A549 (cell line): ENCODE results near the gene CFH.

ENCODE experiments used
- BHLHE40 ChIP-seq: IDR thresholded peaks from 2 replicates; pipeline ENCODE4 v1.6.1; 2012; ENCODE audit warnings: low read depth, low read length, inconsistent platforms
- CEBPB ChIP-seq, 2 experiments: fragments of >200 bp in 1 of 2; sonication (Bioruptor Twin) in 1 of 2; formaldehyde crosslinking in 1 of 2; IDR thresholded peaks; 2 replicates each; pipeline ENCODE4 v1.6.1; 2012 to 2016
- ESRRA ChIP-seq: fragments of 150-350 bp; IDR thresholded peaks from 2 replicates; pipeline ENCODE4 v1.6.1; 2014; ENCODE audit warnings: mild to moderate bottlenecking, low read length, borderline replicate concordance
- JUN ChIP-seq, 2 experiments: fragments of >200 bp; sonication (Bioruptor Twin); formaldehyde crosslinking; IDR thresholded peaks; 2 replicates in 1 of 2; 3 replicates in 1 of 2; pipeline ENCODE4 v1.6.1; 2016 to 2017
- POLR2A ChIP-seq: IDR thresholded peaks from 2 replicates; pipeline ENCODE4 v1.6.1; 2012; ENCODE audit warnings: mild to moderate bottlenecking, low read length
- RAD21 ChIP-seq, 2 experiments: fragments of >200 bp in 1 of 2; sonication (Bioruptor Twin) in 1 of 2; formaldehyde crosslinking in 1 of 2; IDR thresholded peaks in 1 of 2; conservative IDR thresholded peaks in 1 of 2; 2 replicates in 1 of 2; 3 replicates in 1 of 2; pipeline ENCODE4 v1.6.1; 2012 to 2018; ENCODE audit warnings: inconsistent platforms in 1 of 2
- ZFP36 ChIP-seq: fragments of 450-650 bp; IDR thresholded peaks from 2 replicates; pipeline ENCODE4 v1.6.1; 2014; ENCODE audit warnings: borderline replicate concordance; ENCODE audit not compliant: partially characterized antibody
- TF ChIP-seq, protein P1 (sequence below): fragments of >200 bp; sonication (Bioruptor Twin); formaldehyde crosslinking; IDR thresholded peaks from 3 replicates; pipeline ENCODE4 v1.5.1; 2016
- TF ChIP-seq, protein P2 (sequence below): fragments of 450-650 bp; IDR thresholded peaks from 2 replicates; pipeline ENCODE4 v1.6.1; 2014; ENCODE audit warnings: antibody characterized with exemption

DNA sequence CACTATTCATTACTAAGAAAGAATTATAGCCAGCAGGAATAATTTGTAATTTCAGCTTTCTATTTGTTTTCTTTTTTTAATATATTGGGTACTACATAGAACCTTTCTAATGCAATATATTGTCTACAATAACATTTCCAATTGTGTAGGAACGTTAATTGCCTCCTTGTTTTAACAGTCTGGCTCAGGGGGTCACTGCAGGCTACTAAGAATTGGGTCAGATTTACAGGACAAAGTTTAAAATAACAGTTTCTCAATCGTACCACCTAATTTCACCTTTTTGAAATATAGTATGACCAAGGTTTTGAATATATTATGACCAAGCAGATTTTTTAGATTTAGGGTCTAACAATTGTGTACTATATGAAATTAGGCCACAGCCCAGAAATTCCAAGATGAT, 2.4 kb downstream of the CFH start:
- TF ChIP-seq BHLHE40 (no peak), POLR2A (no peak), RAD21 (conservative IDR thresholded peaks at IDR 0.05 in 1 of 2, IDR thresholded peaks at IDR 0.05 in 1 of 2) (no peak), ZFP36 (no peak), JUN (IDR thresholded peaks at IDR 0.05) (no peak), CEBPB (IDR thresholded peaks at IDR 0.05) (no peak), ESRRA (no peak)
- TF ChIP-seq, protein P1, sequence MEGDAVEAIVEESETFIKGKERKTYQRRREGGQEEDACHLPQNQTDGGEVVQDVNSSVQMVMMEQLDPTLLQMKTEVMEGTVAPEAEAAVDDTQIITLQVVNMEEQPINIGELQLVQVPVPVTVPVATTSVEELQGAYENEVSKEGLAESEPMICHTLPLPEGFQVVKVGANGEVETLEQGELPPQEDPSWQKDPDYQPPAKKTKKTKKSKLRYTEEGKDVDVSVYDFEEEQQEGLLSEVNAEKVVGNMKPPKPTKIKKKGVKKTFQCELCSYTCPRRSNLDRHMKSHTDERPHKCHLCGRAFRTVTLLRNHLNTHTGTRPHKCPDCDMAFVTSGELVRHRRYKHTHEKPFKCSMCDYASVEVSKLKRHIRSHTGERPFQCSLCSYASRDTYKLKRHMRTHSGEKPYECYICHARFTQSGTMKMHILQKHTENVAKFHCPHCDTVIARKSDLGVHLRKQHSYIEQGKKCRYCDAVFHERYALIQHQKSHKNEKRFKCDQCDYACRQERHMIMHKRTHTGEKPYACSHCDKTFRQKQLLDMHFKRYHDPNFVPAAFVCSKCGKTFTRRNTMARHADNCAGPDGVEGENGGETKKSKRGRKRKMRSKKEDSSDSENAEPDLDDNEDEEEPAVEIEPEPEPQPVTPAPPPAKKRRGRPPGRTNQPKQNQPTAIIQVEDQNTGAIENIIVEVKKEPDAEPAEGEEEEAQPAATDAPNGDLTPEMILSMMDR: no peak
- TF ChIP-seq, protein P2, sequence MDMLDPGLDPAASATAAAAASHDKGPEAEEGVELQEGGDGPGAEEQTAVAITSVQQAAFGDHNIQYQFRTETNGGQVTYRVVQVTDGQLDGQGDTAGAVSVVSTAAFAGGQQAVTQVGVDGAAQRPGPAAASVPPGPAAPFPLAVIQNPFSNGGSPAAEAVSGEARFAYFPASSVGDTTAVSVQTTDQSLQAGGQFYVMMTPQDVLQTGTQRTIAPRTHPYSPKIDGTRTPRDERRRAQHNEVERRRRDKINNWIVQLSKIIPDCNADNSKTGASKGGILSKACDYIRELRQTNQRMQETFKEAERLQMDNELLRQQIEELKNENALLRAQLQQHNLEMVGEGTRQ: no peak
